ENCODE results near the gene CX3CL1. TPM values are rescaled to one million over a fixed set of nuclear protein-coding genes. Genes with fewer than 3 reads are reported as not detected.

The CX3CL1 gene
- total RNA-seq, 2 experiments from 2014 or later: not detected

GRCh38 chr16:57432505-57432904 lies 60.2 kb downstream of the CX3CL1 start:
- H2AFZ ChIP-seq (ENCODE audit: low read length): no peak overlapping the region
- H3K36me3 ChIP-seq (ENCODE audit: insufficient read depth, low read length): peaks cover 94% of the 10 kb centered on the region
- no peaks in the 10 kb centered on the region for H4K20me1 ChIP-seq (ENCODE audit: insufficient read depth, low read length)
- H3K4me3 ChIP-seq (ENCODE audit: low read depth, low read length, poor library complexity, severe bottlenecking): no peak overlapping the region
- ChIA-PET CTCF (ENCODE audit: unreplicated experiment) (interaction anchor here (1.3 kb wide), 1 partner anchor 8 kb away, joined by 4 read pairs; no protein-coding TSS in a partner anchor), POLR2A (no interaction called here)
- no peaks in the 10 kb centered on the region for H3K9me2 ChIP-seq (ENCODE audit: insufficient read depth, low read length)
- no peak overlapping the region for H3K27ac ChIP-seq (ENCODE audit: low read depth, low read length, poor library complexity, severe bottlenecking)
- H3K4me1 ChIP-seq (ENCODE audit: insufficient read depth, low read length, poor library complexity, severe bottlenecking): no peaks in the 10 kb centered on the region
- intact Hi-C loops (cut with micrococcal nuclease; ENCODE audit: unreplicated experiment): no loop called here
- TF ChIP-seq, protein P1, sequence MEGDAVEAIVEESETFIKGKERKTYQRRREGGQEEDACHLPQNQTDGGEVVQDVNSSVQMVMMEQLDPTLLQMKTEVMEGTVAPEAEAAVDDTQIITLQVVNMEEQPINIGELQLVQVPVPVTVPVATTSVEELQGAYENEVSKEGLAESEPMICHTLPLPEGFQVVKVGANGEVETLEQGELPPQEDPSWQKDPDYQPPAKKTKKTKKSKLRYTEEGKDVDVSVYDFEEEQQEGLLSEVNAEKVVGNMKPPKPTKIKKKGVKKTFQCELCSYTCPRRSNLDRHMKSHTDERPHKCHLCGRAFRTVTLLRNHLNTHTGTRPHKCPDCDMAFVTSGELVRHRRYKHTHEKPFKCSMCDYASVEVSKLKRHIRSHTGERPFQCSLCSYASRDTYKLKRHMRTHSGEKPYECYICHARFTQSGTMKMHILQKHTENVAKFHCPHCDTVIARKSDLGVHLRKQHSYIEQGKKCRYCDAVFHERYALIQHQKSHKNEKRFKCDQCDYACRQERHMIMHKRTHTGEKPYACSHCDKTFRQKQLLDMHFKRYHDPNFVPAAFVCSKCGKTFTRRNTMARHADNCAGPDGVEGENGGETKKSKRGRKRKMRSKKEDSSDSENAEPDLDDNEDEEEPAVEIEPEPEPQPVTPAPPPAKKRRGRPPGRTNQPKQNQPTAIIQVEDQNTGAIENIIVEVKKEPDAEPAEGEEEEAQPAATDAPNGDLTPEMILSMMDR (conservative IDR thresholded peaks at IDR 0.05; ENCODE audit: low read length): no peak
- TF ChIP-seq EZH2phosphoT487 (IDR thresholded peaks at IDR 0.05; ENCODE audit: borderline replicate concordance, low read depth, low read length): no peak
- H3K4me2 ChIP-seq (ENCODE audit: low read length): no peak overlapping the region
- no peaks in the 10 kb centered on the region for H3K79me2 ChIP-seq (ENCODE audit: insufficient read depth, low read depth, low read length)
- H3K9me3 ChIP-seq (ENCODE audit: low read length): no peaks in the 10 kb centered on the region
- DNase-seq (ENCODE audit: low spot score): no peak
- BruUV-seq (replicated peaks): no TSS peak

- H3K9me2 ChIP-seq (ENCODE audit: insufficient read depth, low read length): no peaks in the 10 kb centered on the region
- H3K4me2 ChIP-seq (ENCODE audit: low read length): no peak overlapping the region
- no peak for DNase-seq (ENCODE audit: low spot score)
- intact Hi-C loops (cut with micrococcal nuclease; ENCODE audit: unreplicated experiment): no loop called here
- no TSS peak for BruUV-seq (replicated peaks)
- H3K79me2 ChIP-seq (ENCODE audit: insufficient read depth, low read depth, low read length): no peaks in the 10 kb centered on the region
- POLR2A ChIA-PET: interaction anchor here (0.6 kb wide), 1 partner anchor 8 kb away, joined by 3 read pairs; no protein-coding TSS in a partner anchor
- TF ChIP-seq EZH2phosphoT487 (IDR thresholded peaks at IDR 0.05; ENCODE audit: borderline replicate concordance, low read depth, low read length): no peak
- TF ChIP-seq, protein P1 (conservative IDR thresholded peaks at IDR 0.05; ENCODE audit: low read length): no peak
- no peak overlapping the region for H2AFZ ChIP-seq (ENCODE audit: low read length)
- H3K27ac ChIP-seq (ENCODE audit: low read depth, low read length, poor library complexity, severe bottlenecking): no peak overlapping the region
- CTCF ChIA-PET (ENCODE audit: unreplicated experiment): interaction anchor here (1.3 kb wide), 1 partner anchor 8 kb away, joined by 4 read pairs; no protein-coding TSS in a partner anchor
- H3K4me1 ChIP-seq (ENCODE audit: insufficient read depth, low read length, poor library complexity, severe bottlenecking): no peaks in the 10 kb centered on the region
- H3K9me3 ChIP-seq (ENCODE audit: low read length): no peaks in the 10 kb centered on the region
- H3K4me3 ChIP-seq (ENCODE audit: low read depth, low read length, poor library complexity, severe bottlenecking): no peak overlapping the region
- peaks cover 94% of the 10 kb centered on the region for H3K36me3 ChIP-seq (ENCODE audit: insufficient read depth, low read length)
- H4K20me1 ChIP-seq (ENCODE audit: insufficient read depth, low read length): no peaks in the 10 kb centered on the region
Measured at GRCh38 chr16:57432989-57433388, 60.7 kb downstream of the CX3CL1 start.

GRCh38 chr16:57434003-57434402 lies 61.7 kb downstream of the CX3CL1 start:
- POLR2A ChIA-PET: no interaction called here

More at GRCh38 chr16:57434003-57434402, 61.7 kb downstream of the CX3CL1 start:
- Histone ChIP-seq H2AFZ (ENCODE audit: low read length) (no peak overlapping the region), H3K4me1 (ENCODE audit: insufficient read depth, low read length, poor library complexity, severe bottlenecking) (no peaks in the 10 kb centered on the region), H3K79me2 (ENCODE audit: insufficient read depth, low read depth, low read length) (no peaks in the 10 kb centered on the region), H4K20me1 (ENCODE audit: insufficient read depth, low read length) (no peaks in the 10 kb centered on the region), H3K4me2 (ENCODE audit: low read length) (no peak overlapping the region), H3K9me3 (ENCODE audit: low read length) (no peaks in the 10 kb centered on the region), H3K27ac (ENCODE audit: low read depth, low read length, poor library complexity, severe bottlenecking) (no peak overlapping the region), H3K36me3 (ENCODE audit: insufficient read depth, low read length) (peaks cover 94% of the 10 kb centered on the region), H3K4me3 (ENCODE audit: low read depth, low read length, poor library complexity, severe bottlenecking) (no peak overlapping the region), H3K9me2 (ENCODE audit: insufficient read depth, low read length) (no peaks in the 10 kb centered on the region)
- TF ChIP-seq, protein P1 (conservative IDR thresholded peaks at IDR 0.05; ENCODE audit: low read length): no peak
- no peak for TF ChIP-seq EZH2phosphoT487 (IDR thresholded peaks at IDR 0.05; ENCODE audit: borderline replicate concordance, low read depth, low read length)
- no peak for DNase-seq (ENCODE audit: low spot score)
- intact Hi-C loops (cut with micrococcal nuclease; ENCODE audit: unreplicated experiment): no loop called here
- CTCF ChIA-PET (ENCODE audit: unreplicated experiment): no interaction called here
- BruUV-seq (replicated peaks): no TSS peak

Data from OCI-LY7 (cell line).